PFSK-1 (cell line): ENCODE data around the gene PA2G4.

Experiments
- POLR2AphosphoS5 ChIP-seq: IDR thresholded peaks from 2 replicates; pipeline ENCODE4 v1.6.1; 2012; ENCODE audit warnings: low read depth, mild to moderate bottlenecking, control low read depth, low read length, moderate library complexity
- REST ChIP-seq, 2 experiments: IDR thresholded peaks; 2 replicates each; pipeline versions ENCODE4 v1.6.1 to v1.8.0; 2011 to 2012; ENCODE audit warnings: low read depth in 2 of 2, low read length in 2 of 2, control low read depth in 1 of 2, inconsistent platforms in 1 of 2, mild to moderate bottlenecking in 1 of 2, moderate library complexity in 1 of 2; ENCODE audit not compliant: insufficient read depth in 1 of 2
- SIN3A ChIP-seq: IDR thresholded peaks from 2 replicates; pipeline ENCODE4 v1.6.1; 2012; ENCODE audit warnings: mild to moderate bottlenecking, low read length, moderate library complexity, borderline replicate concordance; ENCODE audit not compliant: insufficient read depth

GRCh38 chr12:56099787-56100186 is 4.6 kb upstream of the PA2G4 start:
- TF ChIP-seq POLR2AphosphoS5 (no peak), SIN3A (no peak), REST (IDR thresholded peaks at IDR 0.05; ENCODE audit: insufficient read depth in 1 of 2, low read depth in 2 of 2, low read length in 2 of 2) (no peak)
